HepG2 (cell line): Measurements from ENCODE around the gene GALNT18. TPM values are rescaled to one million over a fixed set of nuclear protein-coding genes. Genes with fewer than 3 reads are reported as not detected.

ENCODE experiments used
- ATAC-seq: fragments of 200-7000 bp; cut with Tn5 transposase; 3 replicates; pipeline ENCODE4 v1.9.1; 2020; ENCODE audit warnings: mild to moderate bottlenecking, moderate library complexity
- BruUV-seq: library from RNA; stranded (reverse); fragments of 400-500 nt; replicated peaks from 2 replicates; lab custom pipeline; 2021; lab: Mats Ljungman, UMichigan
- CTCF ChIA-PET: fragments of 300-600 bp; formaldehyde crosslinking; extraction: SDS; loops from one replicate; lab custom pipeline; 2021; ENCODE audit warnings: low total read pairs, inconsistent platforms, low intra/inter-chr PET ratio; lab: Yijun Ruan, JAX
- POLR2A ChIA-PET: fragments of 350-600 bp; sonication (Branson Sonifier 250); formaldehyde crosslinking; loops from one replicate; lab custom pipeline; 2020; ENCODE audit warnings: antibody characterized with exemption, inconsistent platforms; lab: Yijun Ruan, JAX
- DNase-seq: peaks from one replicate; pipeline ENCODE4 v3.0.0-alpha.2; 2015; ENCODE audit warnings: low spot score
- FAIRE-seq: peaks from 3 replicates; lab custom pipeline; 2011; peaks lifted over from hg19 to GRCh38; lab: Jason Lieb, UNC
- H2AFZ ChIP-seq: one replicate; pipeline ENCODE4 v1.6.1; 2011; ENCODE audit warnings: low read length, inconsistent platforms
- H3K27ac ChIP-seq: fragments of 300-600 bp; 3 replicates; pipeline ENCODE4 v1.8.0; 2011; ENCODE audit warnings: mixed run types, mild to moderate bottlenecking, mixed read lengths, low read length, inconsistent platforms; ENCODE audit not compliant: insufficient read depth; ENCODE audit errors: extremely low read length
- H3K27me3 ChIP-seq, 2 experiments: fragments of 200-600 bp in 1 of 2; 2 replicates in 1 of 2; 3 replicates in 1 of 2; pipeline versions ENCODE4 v1.6.0 to v1.8.0; 2011; ENCODE audit warnings: low read length in 2 of 2, mild to moderate bottlenecking in 2 of 2, moderate library complexity in 2 of 2, inconsistent platforms in 1 of 2; ENCODE audit not compliant: insufficient read depth in 2 of 2, control insufficient read depth in 1 of 2
- H3K36me3 ChIP-seq, 2 experiments: fragments of 200-600 bp in 1 of 2; replicated peaks in 1 of 2; 2 replicates in 1 of 2; 3 replicates in 1 of 2; pipeline versions ENCODE4 v1.5.1 to v1.8.0; 2011; ENCODE audit warnings: low read length in 2 of 2, inconsistent platforms in 1 of 2; ENCODE audit not compliant: insufficient read depth in 2 of 2, control insufficient read depth in 1 of 2
- H3K4me1 ChIP-seq: 2 replicates; pipeline ENCODE4 v1.5.1; 2012; ENCODE audit warnings: low read length, inconsistent platforms; ENCODE audit not compliant: insufficient read depth
- H3K4me2 ChIP-seq: 2 replicates; pipeline ENCODE4 v1.6.0; 2011; ENCODE audit warnings: low read depth, low read length, inconsistent platforms
- H3K4me3 ChIP-seq, 3 experiments: fragments of 200-600 bp in 1 of 3; sonication (generic), shearing (Covaris generic) in 1 of 3; replicated peaks in 1 of 3; 2 replicates each; pipeline ENCODE4 v1.5.1; 2011 to 2016; ENCODE audit warnings: low read length in 3 of 3, inconsistent platforms in 2 of 3, low read depth in 2 of 3, mild to moderate bottlenecking in 2 of 3, control low read depth in 1 of 3, mixed read lengths in 1 of 3; ENCODE audit not compliant: insufficient read depth in 1 of 3
- H3K79me2 ChIP-seq: one replicate; pipeline ENCODE4 v1.6.1; 2011; ENCODE audit warnings: low read length, inconsistent platforms; ENCODE audit not compliant: insufficient read depth
- H3K9ac ChIP-seq: 2 replicates; pipeline ENCODE4 v1.6.0; 2011; ENCODE audit warnings: mild to moderate bottlenecking, low read depth, low read length, inconsistent platforms; ENCODE audit not compliant: insufficient read depth
- H3K9me3 ChIP-seq: 2 replicates; pipeline ENCODE4 v1.5.1; 2012; ENCODE audit warnings: mild to moderate bottlenecking, low read length
- H4K20me1 ChIP-seq: 2 replicates; pipeline ENCODE4 v1.6.0; 2011; ENCODE audit warnings: inconsistent platforms, mild to moderate bottlenecking, low read length, moderate library complexity; ENCODE audit not compliant: insufficient read depth
- WGBS: methylation state at CpG from one replicate; pipeline ENCODE4 v1.1.6; 2017; ENCODE audit warnings: low lambda C conversion rate; 5-methylcytosine and 5-hydroxymethylcytosine counted together
- in situ Hi-C: cut with HindIII; loops from 2 replicates; pipeline ENCODE4 v1.10.0; 2017; ENCODE audit warnings: low pct_unique_long_range_greater_than_20kb; ENCODE audit not compliant: extremely low pct_ligation_motif_present
- intact Hi-C: fragments of 100-400 bp; cut with micrococcal nuclease; formaldehyde crosslinking; loops from one replicate; pipeline ENCODE4 v1.10.0; 2022; ENCODE audit not compliant: unreplicated experiment
- polyA plus RNA-seq, 8 experiments: library from polyadenylated mRNA; depleted of rRNA in 3 of 8; stranded (reverse) in 7 of 8; unstranded in 1 of 8; fragments of >200 nt; fragmentation: Illumina TruSeq in 4 of 8; extraction: Trizol in 4 of 8; gene quantifications; 2 replicates each; pipeline versions ENCODE4 v1.2.1 to v1.2.3, GENCODE V29; 2011 to 2016; ENCODE audit warnings: low read depth in 4 of 8, missing spikeins in 1 of 8, mixed read lengths in 1 of 8; ENCODE audit not compliant: insufficient read depth in 1 of 8
- total RNA-seq, 5 experiments: library from RNA; depleted of rRNA; stranded (reverse); fragments of >200 nt; fragmentation: Illumina TruSeq; extraction: Trizol; gene quantifications; 2 replicates each; pipeline ENCODE4 v1.2.3, GENCODE V29; 2016; ENCODE audit warnings: low read depth in 1 of 5
- TF ChIP-seq, protein P1 (sequence below): sonication (generic); formaldehyde crosslinking; IDR thresholded peaks from 2 replicates; pipeline ENCODE4 v1.5.0; 2020; ENCODE audit warnings: mild to moderate bottlenecking, missing genetic modification reagents, borderline replicate concordance
- TF ChIP-seq, protein P2 (sequence below): fragments of 450-650 bp; IDR thresholded peaks from 2 replicates; pipeline ENCODE4 v1.6.1; 2016

The GALNT18 gene
- total and polyA plus RNA-seq, 2 of the 13 experiments (the other 11 are each of a cell fraction or from before 2014, with no cell fraction given) = 0.11 TPM; not detected in 1

DNA sequence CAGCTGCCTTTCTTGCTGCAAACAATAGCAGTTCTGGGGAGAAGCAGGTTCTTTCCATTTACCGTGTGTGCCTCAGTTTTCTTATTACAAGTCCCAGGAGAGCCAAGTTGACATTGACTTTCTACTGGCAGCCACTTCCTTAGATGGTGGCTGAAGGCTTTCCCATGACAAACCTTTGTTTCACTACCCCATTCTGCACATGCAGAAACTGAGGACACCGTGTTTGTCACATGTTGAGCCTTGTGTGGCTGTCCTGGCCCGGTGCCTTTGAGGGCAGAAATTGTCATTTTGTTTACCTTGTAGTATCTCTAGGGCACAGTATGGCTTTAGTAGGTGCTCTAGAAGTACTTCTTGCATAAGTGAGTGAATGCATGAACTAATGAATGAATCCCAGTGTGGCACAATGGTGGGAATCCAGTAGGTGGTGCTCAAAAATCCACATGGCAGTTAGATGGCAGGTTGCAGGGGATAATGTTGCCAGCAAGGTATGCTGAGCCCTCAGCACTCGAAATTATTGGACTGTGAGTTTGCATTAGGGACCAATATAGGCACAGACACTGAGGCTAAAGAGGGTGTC is 370.3 kb downstream of the GALNT18 start:
- no peak overlapping the region for H3K4me3 ChIP-seq

More for the DNA sequence above, 370.3 kb downstream of the GALNT18 start:
- no peaks in the 10 kb centered on the region for H3K79me2 ChIP-seq
- H3K27me3 ChIP-seq = peaks cover 0 to 4% of the 10 kb centered on the region in 2 experiments; a peak in 2 of 5 replicates
- CTCF ChIA-PET = no interaction called here
- DNase-seq (no peak), FAIRE-seq (no peak)
- H4K20me1 ChIP-seq = no peaks in the 10 kb centered on the region
- H3K36me3 ChIP-seq = no peaks in the 10 kb centered on the region
- H3K4me1 ChIP-seq = no peaks in the 10 kb centered on the region
- no peak overlapping the region for H3K27ac ChIP-seq
- WGBS = 29% methylated on average over 4 of the region's 4 CpGs
- BruUV-seq = no TSS peak
- POLR2A ChIA-PET = no interaction called here
- no peaks in the 10 kb centered on the region for H3K9me3 ChIP-seq
- TF ChIP-seq, protein P1, sequence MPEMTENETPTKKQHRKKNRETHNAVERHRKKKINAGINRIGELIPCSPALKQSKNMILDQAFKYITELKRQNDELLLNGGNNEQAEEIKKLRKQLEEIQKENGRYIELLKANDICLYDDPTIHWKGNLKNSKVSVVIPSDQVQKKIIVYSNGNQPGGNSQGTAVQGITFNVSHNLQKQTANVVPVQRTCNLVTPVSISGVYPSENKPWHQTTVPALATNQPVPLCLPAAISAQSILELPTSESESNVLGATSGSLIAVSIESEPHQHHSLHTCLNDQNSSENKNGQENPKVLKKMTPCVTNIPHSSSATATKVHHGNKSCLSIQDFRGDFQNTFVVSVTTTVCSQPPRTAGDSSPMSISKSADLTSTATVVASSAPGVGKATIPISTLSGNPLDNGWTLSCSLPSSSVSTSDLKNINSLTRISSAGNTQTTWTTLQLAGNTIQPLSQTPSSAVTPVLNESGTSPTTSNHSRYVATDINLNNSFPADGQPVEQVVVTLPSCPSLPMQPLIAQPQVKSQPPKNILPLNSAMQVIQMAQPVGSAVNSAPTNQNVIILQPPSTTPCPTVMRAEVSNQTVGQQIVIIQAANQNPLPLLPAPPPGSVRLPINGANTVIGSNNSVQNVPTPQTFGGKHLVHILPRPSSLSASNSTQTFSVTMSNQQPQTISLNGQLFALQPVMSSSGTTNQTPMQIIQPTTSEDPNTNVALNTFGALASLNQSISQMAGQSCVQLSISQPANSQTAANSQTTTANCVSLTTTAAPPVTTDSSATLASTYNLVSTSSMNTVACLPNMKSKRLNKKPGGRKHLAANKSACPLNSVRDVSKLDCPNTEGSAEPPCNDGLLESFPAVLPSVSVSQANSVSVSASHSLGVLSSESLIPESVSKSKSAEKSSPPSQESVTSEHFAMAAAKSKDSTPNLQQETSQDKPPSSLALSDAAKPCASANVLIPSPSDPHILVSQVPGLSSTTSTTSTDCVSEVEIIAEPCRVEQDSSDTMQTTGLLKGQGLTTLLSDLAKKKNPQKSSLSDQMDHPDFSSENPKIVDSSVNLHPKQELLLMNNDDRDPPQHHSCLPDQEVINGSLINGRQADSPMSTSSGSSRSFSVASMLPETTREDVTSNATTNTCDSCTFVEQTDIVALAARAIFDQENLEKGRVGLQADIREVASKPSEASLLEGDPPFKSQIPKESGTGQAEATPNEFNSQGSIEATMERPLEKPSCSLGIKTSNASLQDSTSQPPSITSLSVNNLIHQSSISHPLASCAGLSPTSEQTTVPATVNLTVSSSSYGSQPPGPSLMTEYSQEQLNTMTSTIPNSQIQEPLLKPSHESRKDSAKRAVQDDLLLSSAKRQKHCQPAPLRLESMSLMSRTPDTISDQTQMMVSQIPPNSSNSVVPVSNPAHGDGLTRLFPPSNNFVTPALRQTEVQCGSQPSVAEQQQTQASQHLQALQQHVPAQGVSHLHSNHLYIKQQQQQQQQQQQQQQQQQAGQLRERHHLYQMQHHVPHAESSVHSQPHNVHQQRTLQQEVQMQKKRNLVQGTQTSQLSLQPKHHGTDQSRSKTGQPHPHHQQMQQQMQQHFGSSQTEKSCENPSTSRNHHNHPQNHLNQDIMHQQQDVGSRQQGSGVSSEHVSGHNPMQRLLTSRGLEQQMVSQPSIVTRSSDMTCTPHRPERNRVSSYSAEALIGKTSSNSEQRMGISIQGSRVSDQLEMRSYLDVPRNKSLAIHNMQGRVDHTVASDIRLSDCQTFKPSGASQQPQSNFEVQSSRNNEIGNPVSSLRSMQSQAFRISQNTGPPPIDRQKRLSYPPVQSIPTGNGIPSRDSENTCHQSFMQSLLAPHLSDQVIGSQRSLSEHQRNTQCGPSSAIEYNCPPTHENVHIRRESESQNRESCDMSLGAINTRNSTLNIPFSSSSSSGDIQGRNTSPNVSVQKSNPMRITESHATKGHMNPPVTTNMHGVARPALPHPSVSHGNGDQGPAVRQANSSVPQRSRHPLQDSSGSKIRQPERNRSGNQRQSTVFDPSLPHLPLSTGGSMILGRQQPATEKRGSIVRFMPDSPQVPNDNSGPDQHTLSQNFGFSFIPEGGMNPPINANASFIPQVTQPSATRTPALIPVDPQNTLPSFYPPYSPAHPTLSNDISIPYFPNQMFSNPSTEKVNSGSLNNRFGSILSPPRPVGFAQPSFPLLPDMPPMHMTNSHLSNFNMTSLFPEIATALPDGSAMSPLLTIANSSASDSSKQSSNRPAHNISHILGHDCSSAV (CRISPR knock-in tag) = no peak
- TF ChIP-seq, protein P2, sequence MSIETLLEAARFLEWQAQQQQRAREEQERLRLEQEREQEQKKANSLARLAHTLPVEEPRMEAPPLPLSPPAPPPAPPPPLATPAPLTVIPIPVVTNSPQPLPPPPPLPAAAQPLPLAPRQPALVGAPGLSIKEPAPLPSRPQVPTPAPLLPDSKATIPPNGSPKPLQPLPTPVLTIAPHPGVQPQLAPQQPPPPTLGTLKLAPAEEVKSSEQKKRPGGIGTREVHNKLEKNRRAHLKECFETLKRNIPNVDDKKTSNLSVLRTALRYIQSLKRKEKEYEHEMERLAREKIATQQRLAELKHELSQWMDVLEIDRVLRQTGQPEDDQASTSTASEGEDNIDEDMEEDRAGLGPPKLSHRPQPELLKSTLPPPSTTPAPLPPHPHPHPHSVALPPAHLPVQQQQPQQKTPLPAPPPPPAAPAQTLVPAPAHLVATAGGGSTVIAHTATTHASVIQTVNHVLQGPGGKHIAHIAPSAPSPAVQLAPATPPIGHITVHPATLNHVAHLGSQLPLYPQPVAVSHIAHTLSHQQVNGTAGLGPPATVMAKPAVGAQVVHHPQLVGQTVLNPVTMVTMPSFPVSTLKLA = 0 out of 2 replicates have a peak, but pooled peaks have one; percentile 36
- TF ChIP-seq, all 625 proteins: peak for 1
- intact Hi-C loops (no loop called here), in situ Hi-C loops (no loop called here)
- no peak overlapping the region for H3K4me2 ChIP-seq
- H3K9ac ChIP-seq = no peak overlapping the region
- ATAC-seq = no peak
- H2AFZ ChIP-seq = no peak overlapping the region
